Fibroblast of the aortic adventitia (primary cell): ENCODE measurements around the gene SNX10. TPM values are rescaled to one million over a fixed set of nuclear protein-coding genes. Genes with fewer than 3 reads are reported as not detected.

Experiments
- DNase-seq: peaks from one replicate; pipeline ENCODE4 v3.0.0-alpha.2; 2010; ENCODE audit warnings: low read depth
- H3K4me3 ChIP-seq: 2 replicates; pipeline ENCODE4 v1.5.1; 2011; ENCODE audit warnings: low read depth, mild to moderate bottlenecking, control low read depth, low read length, moderate library complexity
- CTCF ChIP-seq: IDR thresholded peaks from 2 replicates; pipeline ENCODE4 v1.5.1; 2011; ENCODE audit warnings: mild to moderate bottlenecking, low read length, control low read depth, inconsistent platforms; ENCODE audit not compliant: insufficient read depth
- total RNA-seq: library from RNA; depleted of rRNA; stranded (reverse); fragments of >200 nt; gene quantifications from 2 replicates; pipeline ENCODE4 v1.2.3, GENCODE V29; 2012; ENCODE audit warnings: low replicate concordance

SNX10 gene
- total RNA-seq, 1 donor = 0.09 TPM

GRCh38 chr7:26372249-26372648 is 80.6 kb downstream of the SNX10 start:
- DNase-seq = no peak
- no peak overlapping the region for H3K4me3 ChIP-seq
- no peak for TF ChIP-seq CTCF

GRCh38 chr7:26372704-26373103 is 81.0 kb downstream of the SNX10 start:
- no peak for DNase-seq
- no peak for TF ChIP-seq CTCF
- H3K4me3 ChIP-seq = no peak overlapping the region

DNA sequence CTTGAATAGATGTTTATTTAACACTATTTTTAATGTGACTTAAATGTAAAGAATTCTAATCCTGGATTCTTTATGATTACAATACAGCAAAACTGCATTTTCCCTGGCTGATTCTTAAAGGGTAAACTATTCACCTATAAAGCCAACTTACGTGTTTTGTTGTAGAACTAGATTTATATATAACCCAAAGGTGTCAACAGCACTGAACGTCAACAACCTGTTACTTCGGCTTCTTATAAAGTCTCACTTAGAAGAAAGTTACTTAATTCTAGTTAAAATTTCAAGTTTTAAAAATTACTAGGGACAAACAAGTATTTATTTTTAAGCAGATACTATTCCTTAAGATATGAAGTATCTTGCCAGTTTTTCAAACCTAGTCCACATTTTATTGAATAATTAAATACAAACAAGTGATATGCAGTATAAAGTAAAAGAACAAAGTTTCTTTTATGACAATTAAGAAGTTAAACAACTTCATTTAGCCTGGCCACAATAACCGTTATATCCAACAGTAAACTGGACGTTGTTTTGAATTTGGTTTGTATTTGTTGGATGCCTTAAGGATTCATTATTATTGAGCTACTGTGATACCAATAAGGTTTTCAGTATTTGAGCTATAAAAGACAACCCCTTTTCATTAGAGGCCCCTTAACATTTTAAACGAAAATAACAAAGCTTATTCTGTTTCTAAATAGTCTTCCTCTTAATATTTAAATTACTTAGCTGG is 83.1 kb downstream of the SNX10 start:
- H3K4me3 ChIP-seq = no peak overlapping the region
- DNase-seq = no peak
- no peak for TF ChIP-seq CTCF

DNA sequence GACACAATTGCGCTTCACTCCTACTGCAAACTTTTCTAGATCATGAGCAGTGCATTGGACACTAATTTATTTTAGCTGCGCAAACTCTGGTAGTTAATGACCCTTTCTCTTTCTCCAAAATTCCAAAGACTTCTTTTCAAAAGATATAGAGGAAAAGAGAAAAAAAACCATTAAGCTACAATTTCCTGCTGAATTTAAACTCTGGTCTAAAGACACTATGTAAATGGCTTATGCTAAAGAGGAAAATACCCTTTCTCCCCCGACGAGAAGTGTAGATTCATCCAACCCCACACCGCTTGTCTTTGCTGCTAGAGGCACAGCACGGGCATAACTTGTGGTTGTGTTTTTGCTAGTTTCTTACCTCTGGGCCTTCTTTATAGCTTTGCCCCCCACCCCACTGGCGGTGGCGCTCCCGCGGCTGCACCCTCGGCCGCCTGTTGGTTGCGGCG is 84.1 kb downstream of the SNX10 start:
- DNase-seq = no peak
- TF ChIP-seq CTCF = no peak
- no peak overlapping the region for H3K4me3 ChIP-seq

DNA sequence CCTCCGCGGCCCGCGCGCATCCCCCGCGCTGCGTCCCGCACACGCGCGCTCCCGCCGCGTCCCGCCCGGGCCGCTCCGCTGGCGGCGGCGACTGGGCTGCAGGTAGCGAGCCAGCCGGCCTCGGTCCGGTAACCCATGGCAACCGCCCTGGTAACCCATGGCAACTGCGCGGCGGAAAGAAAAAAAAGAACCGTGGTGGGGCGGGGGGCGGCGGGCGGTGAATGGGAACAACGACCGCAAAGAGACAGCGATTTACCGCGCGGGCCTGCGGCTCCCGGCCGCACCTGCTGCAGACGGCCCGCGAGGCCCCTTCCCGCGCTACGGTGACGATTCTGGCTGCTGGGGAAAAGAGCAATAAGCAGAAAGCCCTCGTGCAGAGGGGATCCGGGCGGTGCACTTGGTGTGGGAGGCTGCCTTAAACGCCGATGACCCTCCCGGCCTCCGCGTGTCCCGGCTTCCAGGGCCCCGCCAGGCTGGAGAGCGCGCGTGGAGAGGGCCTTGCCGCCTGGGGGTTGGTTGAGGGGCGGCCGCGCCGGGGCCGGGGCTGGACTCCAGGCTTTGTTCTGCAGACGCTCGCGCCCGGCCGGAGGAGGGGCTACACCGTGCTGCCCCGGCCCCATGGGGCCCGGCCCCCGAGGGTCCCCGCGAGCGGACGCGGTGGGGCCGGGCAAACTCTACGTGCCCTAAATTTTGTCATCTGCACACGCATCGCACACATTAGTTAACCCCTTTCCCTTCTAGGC is 84.7 kb downstream of the SNX10 start:
- no peak for DNase-seq
- no peak overlapping the region for H3K4me3 ChIP-seq
- no peak for TF ChIP-seq CTCF

- H3K4me3 ChIP-seq = no peak overlapping the region
- DNase-seq = no peak
- no peak for TF ChIP-seq CTCF
Observed at GRCh38 chr7:26378016-26378415, 86.4 kb downstream of the SNX10 start.
